ENCODE results near the gene ZNRD2.

GRCh38 chr11:65525546-65526480, 44.5 kb upstream of the ZNRD2 start:
- TF ChIP-seq CTCF (IDR thresholded peaks at IDR 0.05) (no peak), CDX4 (CRISPR knock-in tag; IDR thresholded peaks at IDR 0.05; ENCODE audit: borderline replicate concordance) (no peak), ELF4 (CRISPR knock-in tag; IDR thresholded peaks at IDR 0.05; ENCODE audit: low read depth) (no peak), NFYB (CRISPR knock-in tag; conservative IDR thresholded peaks at IDR 0.05; ENCODE audit: low read depth) (no peak), FOXP1 (CRISPR knock-in tag; IDR thresholded peaks at IDR 0.05; ENCODE audit: borderline replicate concordance) (no peak), PREB (CRISPR knock-in tag; IDR thresholded peaks at IDR 0.05; ENCODE audit: borderline replicate concordance) (no peak), CREB1 (CRISPR knock-in tag; IDR thresholded peaks at IDR 0.05) (no peak), NR1H2 (CRISPR knock-in tag; IDR thresholded peaks at IDR 0.05) (no peak)
